IPS DF 6.9 (cell line): ENCODE results near the gene FGF8.
A peak's percentile ranks its signal among the peaks of the same experiment; 100 is the strongest.

ENCODE experiments used
- DNase-seq: peaks from one replicate; pipeline ENCODE4 v3.0.0-alpha.2; 2013; ENCODE audit warnings: low read depth, low spot score
- H3K27ac ChIP-seq: one replicate; pipeline ENCODE4 v1.5.1; 2013; ENCODE audit warnings: low read length, control low read depth
- H3K27me3 ChIP-seq: 2 replicates; pipeline ENCODE4 v1.6.1; 2013; ENCODE audit warnings: mild to moderate bottlenecking, low read length; ENCODE audit not compliant: control insufficient read depth, insufficient read depth
- H3K36me3 ChIP-seq: 2 replicates; pipeline ENCODE4 v1.6.1; 2013; ENCODE audit warnings: low read length; ENCODE audit not compliant: control insufficient read depth, insufficient read depth
- H3K4me1 ChIP-seq: 2 replicates; pipeline ENCODE4 v1.6.1; 2013; ENCODE audit warnings: low read length; ENCODE audit not compliant: control insufficient read depth, insufficient read depth
- H3K4me3 ChIP-seq: 2 replicates; pipeline ENCODE4 v1.5.1; 2013; ENCODE audit warnings: mild to moderate bottlenecking, low read length
- H3K9me3 ChIP-seq: 2 replicates; pipeline ENCODE4 v1.6.1; 2013; ENCODE audit warnings: low read length, inconsistent platforms; ENCODE audit not compliant: control insufficient read depth, insufficient read depth
- WGBS: extraction: QIAGEN DNeasy Blood & Tissue Kit; methylation state at CpG from one replicate; pipeline ENCODE4 v1.1.7; 2013; ENCODE audit warnings: mixed read lengths, missing lambda C conversion rate; ENCODE audit not compliant: insufficient read length, insufficient coverage; 5-methylcytosine and 5-hydroxymethylcytosine counted together

FGF8 gene

GRCh38 chr10:101760510-101760909 lies 15.4 kb downstream of the FGF8 start:
- no peak for DNase-seq
- WGBS: no CpG with 5 or more reads among the region's 3 CpGs
- no peak overlapping the region for H3K27ac ChIP-seq

DNA sequence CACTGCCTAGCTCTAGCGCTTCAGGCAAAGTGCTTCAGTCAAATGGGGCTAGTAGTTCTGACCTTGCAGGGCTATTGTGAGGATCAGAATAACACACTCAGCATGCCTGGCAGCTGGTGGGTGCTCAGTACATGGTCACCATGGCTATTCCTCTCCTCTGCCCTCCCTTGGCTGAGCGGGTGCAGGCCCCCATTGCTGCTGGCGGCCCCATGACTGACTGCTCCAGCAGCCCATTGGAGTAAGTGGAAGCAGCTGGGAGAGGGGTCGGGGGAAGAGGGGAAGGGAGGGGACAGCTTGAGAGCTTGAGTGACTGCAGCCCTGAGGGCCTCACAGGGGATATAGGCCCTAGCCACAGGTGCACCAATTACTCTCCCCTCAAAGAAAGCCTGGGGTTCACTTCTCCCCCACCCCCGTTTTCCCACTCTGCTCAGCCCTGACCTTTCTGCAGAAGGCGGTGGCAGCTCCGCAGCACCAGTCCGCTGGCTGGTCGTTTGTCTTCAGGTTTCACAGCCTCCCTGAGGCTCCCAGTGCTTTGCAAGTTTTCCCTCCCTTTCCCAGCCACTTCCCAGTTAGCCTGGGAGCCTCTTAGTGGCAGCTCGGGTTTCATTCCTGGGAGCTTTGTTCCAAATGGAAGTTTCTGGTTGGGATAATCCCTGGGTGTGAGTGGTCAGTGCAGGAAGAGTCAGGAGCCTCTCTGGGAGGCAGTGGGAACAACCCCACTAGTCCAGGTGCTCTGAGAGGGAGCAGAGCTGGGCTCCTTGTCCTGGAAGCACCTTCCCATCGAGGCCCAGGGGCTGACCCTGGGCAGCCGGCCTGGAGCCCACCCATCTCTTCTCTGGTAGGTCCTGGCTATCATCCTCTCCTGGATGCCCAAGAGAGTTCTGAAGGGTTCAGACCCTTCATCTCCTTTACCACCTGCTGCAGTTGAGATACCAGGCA lies 16.3 kb downstream of the FGF8 start:
- no CpG with 5 or more reads among the region's 12 CpGs for WGBS
- H3K9me3 ChIP-seq: no peaks in the 10 kb centered on the region
- H3K27me3 ChIP-seq: no peaks in the 10 kb centered on the region

More at GRCh38 chr10:101760510-101760909, 15.4 kb downstream of the FGF8 start:
- no peaks in the 10 kb centered on the region for H3K9me3 ChIP-seq
- peaks cover 3% of the 10 kb centered on the region; the same call in 1 of the 2 replicates for H3K4me1 ChIP-seq
- no peak overlapping the region for H3K4me3 ChIP-seq
- no peaks in the 10 kb centered on the region for H3K27me3 ChIP-seq
- H3K36me3 ChIP-seq: no peaks in the 10 kb centered on the region

DNA sequence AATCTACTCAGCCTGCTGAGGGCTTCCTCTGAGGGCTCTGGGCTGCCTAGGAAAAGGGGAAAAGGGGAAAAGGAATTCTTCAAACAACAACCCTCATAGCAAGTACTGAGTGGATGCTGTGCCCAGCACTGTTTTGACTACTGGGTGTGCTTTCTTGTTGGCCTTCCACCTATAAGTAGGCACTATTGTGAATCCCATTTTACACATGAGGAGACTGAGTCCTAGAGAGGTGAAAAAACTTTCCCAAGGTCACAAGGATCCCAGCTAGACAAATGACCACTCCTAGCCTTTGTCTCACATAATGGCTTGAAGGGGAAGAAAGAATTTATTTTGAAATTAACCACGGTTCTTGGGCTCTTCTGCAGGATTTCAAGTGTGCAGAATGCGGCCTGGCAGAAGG lies 17.1 kb downstream of the FGF8 start:
- no peaks in the 10 kb centered on the region for H3K36me3 ChIP-seq
- no peak overlapping the region for H3K27ac ChIP-seq
- H3K4me1 ChIP-seq: peaks cover 3% of the 10 kb centered on the region; the same call in 1 of the 2 replicates
- no peaks in the 10 kb centered on the region for H3K9me3 ChIP-seq
- no peak for DNase-seq
- no peak overlapping the region for H3K4me3 ChIP-seq
- H3K27me3 ChIP-seq: no peaks in the 10 kb centered on the region
- WGBS: no CpG with 5 or more reads among the region's 2 CpGs

More for the DNA sequence above, 16.3 kb downstream of the FGF8 start:
- DNase-seq: no peak
- Histone ChIP-seq H3K4me3 (no peak overlapping the region), H3K4me1 (peaks cover 3% of the 10 kb centered on the region; the same call in 1 of the 2 replicates), H3K27ac (no peak overlapping the region), H3K36me3 (no peaks in the 10 kb centered on the region)

DNA sequence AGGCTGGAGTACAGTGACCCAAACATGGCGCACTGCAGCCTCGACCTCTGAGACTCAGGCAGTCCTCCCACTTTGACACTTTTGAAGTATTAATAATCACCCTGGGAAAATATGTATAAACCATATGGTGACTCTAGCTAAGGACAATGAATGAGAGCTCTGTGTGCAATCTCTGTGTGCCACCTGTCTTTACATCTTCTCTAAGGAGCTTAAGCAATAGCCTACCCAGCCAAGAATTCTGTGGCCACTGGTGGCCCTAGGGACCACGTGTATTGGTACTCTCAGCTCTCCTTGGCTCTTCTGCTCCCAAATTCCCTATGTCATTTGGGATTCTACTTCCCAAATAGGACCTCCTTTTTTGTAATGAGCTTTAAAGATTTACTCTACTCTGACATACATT lies 23.7 kb downstream of the FGF8 start:
- no peak overlapping the region for H3K27ac ChIP-seq
- no peak for DNase-seq
- H3K4me3 ChIP-seq: no peak overlapping the region
- no peaks in the 10 kb centered on the region for H3K4me1 ChIP-seq
- no peaks in the 10 kb centered on the region for H3K27me3 ChIP-seq
- no peaks in the 10 kb centered on the region for H3K9me3 ChIP-seq
- WGBS: no CpG with 5 or more reads among the region's 3 CpGs
- no peaks in the 10 kb centered on the region for H3K36me3 ChIP-seq

DNA sequence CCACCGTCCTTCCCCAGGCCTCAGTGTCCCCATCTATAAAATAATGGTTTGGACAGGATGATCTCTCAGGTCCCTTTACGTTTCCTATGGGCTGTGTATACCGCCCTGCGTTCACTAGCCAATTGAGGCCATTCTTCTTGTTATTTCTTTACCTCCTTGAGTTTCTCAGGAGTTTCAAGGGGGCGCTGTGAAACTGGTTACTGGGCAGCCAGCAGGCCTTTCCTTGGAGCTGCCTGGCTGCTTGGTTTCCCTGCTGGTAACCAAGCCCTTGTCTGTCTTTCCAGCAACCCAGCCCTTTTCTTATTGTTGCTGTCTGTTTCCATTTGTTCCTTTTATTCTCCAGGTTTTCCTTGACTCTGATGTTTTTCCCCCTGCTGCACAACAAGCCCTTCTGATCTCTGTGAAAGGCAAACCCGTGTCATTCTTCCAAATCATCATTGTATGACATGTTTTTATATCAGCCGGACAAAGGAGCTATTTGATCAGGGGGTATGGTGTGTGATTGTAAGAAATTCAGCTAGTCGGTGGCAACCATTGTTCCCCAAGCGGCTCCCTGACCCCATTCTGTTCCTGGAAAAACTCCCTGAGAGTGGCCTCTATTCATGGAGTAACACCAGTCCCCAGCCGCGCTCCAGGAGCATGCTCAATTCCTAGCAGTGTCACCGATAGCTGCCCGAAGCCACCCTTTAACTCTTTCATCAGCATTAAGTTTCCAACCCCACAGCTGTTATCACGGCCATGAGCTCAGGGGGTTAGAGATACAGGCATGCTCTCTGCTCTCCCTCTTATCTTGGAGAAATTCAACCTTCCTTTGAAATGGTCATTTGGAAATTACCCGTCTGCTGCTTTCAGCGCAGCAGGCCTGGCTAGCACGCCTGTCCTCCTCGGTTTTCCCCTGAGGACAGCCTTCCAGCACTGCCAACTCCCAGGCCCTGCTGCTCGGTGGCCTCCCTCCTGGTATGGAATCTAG lies 26.6 kb downstream of the FGF8 start:
- peak; percentile 54 for DNase-seq
- Histone ChIP-seq H3K36me3 (no peaks in the 10 kb centered on the region), H3K27ac (no peak overlapping the region), H3K27me3 (no peaks in the 10 kb centered on the region), H3K4me1 (no peaks in the 10 kb centered on the region), H3K9me3 (no peaks in the 10 kb centered on the region), H3K4me3 (no peak overlapping the region)
- no CpG with 5 or more reads among the region's 19 CpGs for whole genome bisulfite sequencing

- WGBS: no CpG with 5 or more reads among the region's 3 CpGs
- Histone ChIP-seq H3K4me3 (no peak overlapping the region), H3K4me1 (no peaks in the 10 kb centered on the region), H3K27me3 (no peaks in the 10 kb centered on the region), H3K9me3 (no peaks in the 10 kb centered on the region), H3K36me3 (no peaks in the 10 kb centered on the region), H3K27ac (no peak overlapping the region)
- DNase-seq: no peak
Measured at GRCh38 chr10:101748496-101748895, 27.4 kb downstream of the FGF8 start.

DNA sequence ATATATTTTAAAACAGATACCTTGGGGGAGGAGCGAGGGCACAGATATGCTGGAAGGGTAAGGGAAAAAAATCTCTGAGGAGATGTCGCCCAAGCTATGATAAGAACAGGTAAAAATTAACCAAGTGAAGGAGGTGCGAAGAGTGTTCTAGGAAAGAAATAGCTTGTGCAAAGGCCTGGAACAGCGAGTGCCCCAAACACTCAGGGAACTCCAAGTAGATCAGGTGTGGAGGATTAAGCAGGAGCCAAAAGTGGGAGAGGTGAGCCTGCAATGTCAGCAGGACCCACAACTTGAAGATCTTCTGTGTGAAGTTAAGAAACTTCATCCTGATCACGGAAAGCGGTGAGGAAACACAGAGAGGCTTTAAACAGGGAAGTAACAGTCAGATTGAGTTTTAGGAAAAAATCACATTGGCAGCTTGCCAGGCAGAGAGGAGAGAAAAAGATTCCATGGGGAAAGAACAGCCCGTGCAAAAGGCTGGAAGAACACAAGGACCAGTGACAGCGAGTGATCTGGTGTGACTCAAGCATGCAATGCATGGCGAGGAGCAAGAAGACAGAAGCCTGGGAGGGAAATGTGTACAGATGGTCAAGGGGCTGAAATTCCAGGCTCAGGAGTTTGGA lies 30.7 kb downstream of the FGF8 start:
- Histone ChIP-seq H3K27ac (no peak overlapping the region), H3K36me3 (no peaks in the 10 kb centered on the region), H3K4me1 (peaks cover 1% of the 10 kb centered on the region; the same call in 1 of the 2 replicates), H3K27me3 (no peaks in the 10 kb centered on the region), H3K4me3 (no peak overlapping the region), H3K9me3 (no peaks in the 10 kb centered on the region)
- no CpG with 5 or more reads among the region's 9 CpGs for WGBS
- DNase-seq: no peak

DNA sequence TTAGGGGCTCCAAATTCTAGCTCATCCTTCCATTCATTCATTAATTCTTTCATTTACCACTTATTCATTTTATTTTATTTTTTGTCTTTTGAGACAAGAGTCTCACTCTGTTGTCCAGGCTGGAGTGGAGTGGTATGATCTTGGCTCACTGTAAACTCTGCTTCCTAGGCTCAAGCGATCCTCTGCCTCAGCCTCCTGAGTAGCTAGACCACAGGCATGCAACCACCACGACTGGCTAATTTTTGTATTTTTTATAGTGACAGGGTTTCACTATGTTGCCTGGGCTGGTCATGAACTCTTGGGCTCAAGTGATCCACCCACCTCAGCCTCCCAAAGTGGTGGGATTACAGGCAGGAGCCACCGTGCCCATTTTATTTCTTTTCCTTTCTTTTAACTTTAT lies 31.6 kb downstream of the FGF8 start:
- Histone ChIP-seq H3K36me3 (no peaks in the 10 kb centered on the region), H3K4me1 (peaks cover 1% of the 10 kb centered on the region; the same call in 1 of the 2 replicates), H3K4me3 (no peak overlapping the region), H3K9me3 (no peaks in the 10 kb centered on the region), H3K27ac (no peak overlapping the region), H3K27me3 (no peaks in the 10 kb centered on the region)
- DNase-seq: no peak
- no CpG with 5 or more reads among the region's 3 CpGs for WGBS

- Histone ChIP-seq H3K27me3 (no peaks in the 10 kb centered on the region), H3K4me3 (no peak overlapping the region), H3K27ac (no peak overlapping the region), H3K36me3 (no peaks in the 10 kb centered on the region), H3K9me3 (no peaks in the 10 kb centered on the region), H3K4me1 (peaks cover 1% of the 10 kb centered on the region; the same call in 1 of the 2 replicates)
- no peak for DNase-seq
- no CpG with 5 or more reads among the region's 2 CpGs for WGBS
Measured at GRCh38 chr10:101741938-101742337, 34.0 kb downstream of the FGF8 start.

GRCh38 chr10:101736666-101737065 lies 39.2 kb downstream of the FGF8 start:
- no CpG with 5 or more reads among the region's 3 CpGs for WGBS
- no peak for DNase-seq
- H3K4me3 ChIP-seq: no peak overlapping the region
- no peaks in the 10 kb centered on the region for H3K9me3 ChIP-seq
- peaks cover 1% of the 10 kb centered on the region; the same call in 1 of the 2 replicates for H3K4me1 ChIP-seq
- no peaks in the 10 kb centered on the region for H3K27me3 ChIP-seq
- no peaks in the 10 kb centered on the region for H3K36me3 ChIP-seq
- H3K27ac ChIP-seq: no peak overlapping the region
